Cardiac muscle cell (in vitro differentiated cells and primary cell): ENCODE results near the gene TDG. TPM values are rescaled to one million over a fixed set of nuclear protein-coding genes. Genes with fewer than 3 reads are reported as not detected.
A peak's percentile ranks its signal among the peaks of the same experiment; 100 is the strongest.

Experiments
- DNase-seq, 2 donors: peaks; one replicate each; pipeline versions ENCODE4 v3.0.0 to v3.0.0-alpha.2; 2010 to 2017; ENCODE audit warnings: low read depth in 1 of 2, low spot score in 1 of 2
- H3K27ac ChIP-seq: fragments of 200-600 bp; sonication (generic); 2 replicates; pipeline ENCODE4 v1.5.1; 2016
- H3K27me3 ChIP-seq: fragments of 200-600 bp; sonication (generic); 2 replicates; pipeline ENCODE4 v1.6.0; 2016; ENCODE audit warnings: control low read depth
- H3K36me3 ChIP-seq: fragments of 200-600 bp; sonication (generic); 2 replicates; pipeline ENCODE4 v1.5.1; 2016; ENCODE audit warnings: control low read depth
- H3K4me1 ChIP-seq: fragments of 200-600 bp; sonication (generic); 2 replicates; pipeline ENCODE4 v1.8.1; 2017; ENCODE audit warnings: low read depth, mild to moderate bottlenecking, mixed run types
- H3K4me3 ChIP-seq: fragments of 200-600 bp; sonication (generic); 2 replicates; pipeline ENCODE4 v1.5.1; 2016; ENCODE audit warnings: mild to moderate bottlenecking
- H3K9me3 ChIP-seq: fragments of 200-600 bp; sonication (generic); 2 replicates; pipeline ENCODE4 v1.5.1; 2017; ENCODE audit warnings: low read depth, mild to moderate bottlenecking, control low read depth
- CTCF ChIP-seq: IDR thresholded peaks from 2 replicates; pipeline ENCODE4 v1.5.1; 2012; ENCODE audit warnings: low read depth, mild to moderate bottlenecking, low read length
- polyA plus RNA-seq: library from polyadenylated mRNA; unstranded; fragments of >200 nt; fragmentation: Nextera tagmentation; extraction: Ambion mirVana; gene quantifications from 2 replicates; pipeline ENCODE4 v1.2.1, GENCODE V29; 2016
- total RNA-seq: library from RNA; depleted of rRNA; stranded (reverse); fragments of >200 nt; gene quantifications from 2 replicates; pipeline ENCODE4 v1.2.3, GENCODE V29; 2016

TDG gene
- total and polyA plus RNA-seq, 2 experiments from 2014 or later, result 28.3 to 31.7 TPM

GRCh38 chr12:103956509-103957027, 9.1 kb upstream of the TDG start:
- no peaks in the 10 kb centered on the region for H3K9me3 ChIP-seq
- H3K4me3 ChIP-seq, result peak overlapping the region; percentile 89
- H3K36me3 ChIP-seq, result peaks cover 26% of the 10 kb centered on the region
- peaks cover 15% of the 10 kb centered on the region for H3K4me1 ChIP-seq
- H3K27ac ChIP-seq, result peak overlapping the region; percentile 95
- H3K27me3 ChIP-seq, result no peaks in the 10 kb centered on the region
- TF ChIP-seq CTCF, result no peak
- no peak for DNase-seq

- TF ChIP-seq CTCF, result no peak
- H3K4me3 ChIP-seq, result peak overlapping the region; percentile 89
- no peaks in the 10 kb centered on the region for H3K9me3 ChIP-seq
- peak overlapping the region; percentile 95 for H3K27ac ChIP-seq
- H3K4me1 ChIP-seq, result peaks cover 15% of the 10 kb centered on the region
- no peak for DNase-seq
- H3K36me3 ChIP-seq, result peaks cover 13% of the 10 kb centered on the region
- no peaks in the 10 kb centered on the region for H3K27me3 ChIP-seq
These were observed 7.7 kb upstream of the TDG start for GRCh38 chr12:103957865-103958388.

GRCh38 chr12:103958621-103959020, 7.1 kb upstream of the TDG start:
- peaks cover 7% of the 10 kb centered on the region for H3K36me3 ChIP-seq
- TF ChIP-seq CTCF, result no peak

GRCh38 chr12:103960616-103961227, 5.0 kb upstream of the TDG start:
- Histone ChIP-seq H3K4me3 (no peak overlapping the region), H3K4me1 (peaks cover 20% of the 10 kb centered on the region), H3K27ac (no peak overlapping the region), H3K27me3 (no peaks in the 10 kb centered on the region), H3K36me3 (no peaks in the 10 kb centered on the region), H3K9me3 (no peaks in the 10 kb centered on the region)
- DNase-seq, result no peak
- TF ChIP-seq CTCF, result no peak

More at GRCh38 chr12:103958621-103959020, 7.1 kb upstream of the TDG start:
- Histone ChIP-seq H3K27me3 (no peaks in the 10 kb centered on the region), H3K4me1 (peaks cover 15% of the 10 kb centered on the region), H3K9me3 (no peaks in the 10 kb centered on the region), H3K4me3 (no peak overlapping the region), H3K27ac (peak overlapping the region; percentile 46)
- DNase-seq, result no peak

GRCh38 chr12:103962493-103962892, 3.2 kb upstream of the TDG start:
- no peak for DNase-seq
- no peak for TF ChIP-seq CTCF
- peaks cover 21% of the 10 kb centered on the region for H3K4me1 ChIP-seq
- no peak overlapping the region for H3K4me3 ChIP-seq
- peak overlapping the region; percentile 30 for H3K27ac ChIP-seq
- H3K27me3 ChIP-seq, result no peaks in the 10 kb centered on the region
- no peaks in the 10 kb centered on the region for H3K9me3 ChIP-seq
- no peaks in the 10 kb centered on the region for H3K36me3 ChIP-seq
